Activated T-cell treated with anti-CD3 and anti-CD28 coated beads for 24 hours (primary cell): ENCODE results near the gene SASS6.

Source experiments
- DNase-seq: peaks from one replicate; pipeline ENCODE4 v3.0.0-alpha.2; 2020; ENCODE audit warnings: low read depth

The SASS6 gene

GRCh38 chr1:100132566-100133477, at the start of gene SASS6, which contains the start of gene TRMT13:
TSS of gene SASS6 (minus strand) at chr1:100132930. CDS start at chr1:100132814, 116 bp downstream.
TSS of gene TRMT13 (plus strand) at chr1:100133163. CDS start at chr1:100133169, 6 bp downstream.
- peak; percentile 89 for DNase-seq

- DNase-seq, result no peak
Observed at GRCh38 chr1:100178091-100178490, 45.4 kb upstream of the SASS6 start, which contains the start of gene LRRC39. TSS of gene LRRC39 (minus strand) at chr1:100178256. CDS start at chr1:100168516, 9,740 bp downstream.

GRCh38 chr1:100177295-100178041, 44.7 kb upstream of the SASS6 start:
- DNase-seq, result no peak

GRCh38 chr1:100168051-100168450, 35.3 kb upstream of the SASS6 start:
- no peak for DNase-seq

GRCh38 chr1:100164702-100165101, 32.0 kb upstream of the SASS6 start:
- DNase-seq, result no peak

GRCh38 chr1:100164216-100164615, 31.5 kb upstream of the SASS6 start:
- DNase-seq, result no peak

- DNase-seq, result no peak
Observed at GRCh38 chr1:100162881-100163280, 30.2 kb upstream of the SASS6 start.

- DNase-seq, result no peak
Observed at GRCh38 chr1:100152271-100152670, 19.5 kb upstream of the SASS6 start.

GRCh38 chr1:100151679-100152078, 18.9 kb upstream of the SASS6 start:
- no peak for DNase-seq

GRCh38 chr1:100147875-100148274, 15.1 kb upstream of the SASS6 start:
- DNase-seq, result no peak

- no peak for DNase-seq
Observed at GRCh38 chr1:100146958-100147357, 14.2 kb upstream of the SASS6 start.

- DNase-seq, result no peak
Observed at GRCh38 chr1:100145116-100145515, 12.4 kb upstream of the SASS6 start.

- DNase-seq, result no peak
Observed at GRCh38 chr1:100142343-100142742, 9.6 kb upstream of the SASS6 start.

GRCh38 chr1:100141192-100141591, 8.5 kb upstream of the SASS6 start:
- DNase-seq, result no peak

- no peak for DNase-seq
Observed at GRCh38 chr1:100137602-100138001, 4.9 kb upstream of the SASS6 start.

GRCh38 chr1:100134872-100135271, 2.1 kb upstream of the SASS6 start:
- no peak for DNase-seq

- no peak for DNase-seq
Observed at GRCh38 chr1:100131623-100132022, 1.1 kb downstream of the SASS6 start.

- DNase-seq, result no peak
Observed at GRCh38 chr1:100130552-100131077, 2.1 kb downstream of the SASS6 start.

GRCh38 chr1:100127226-100127625, 5.5 kb downstream of the SASS6 start:
- no peak for DNase-seq

GRCh38 chr1:100122177-100122576, 10.6 kb downstream of the SASS6 start:
- DNase-seq, result no peak

GRCh38 chr1:100115524-100115923, 17.2 kb downstream of the SASS6 start:
- no peak for DNase-seq

- no peak for DNase-seq
Observed at GRCh38 chr1:100109554-100110066, 23.1 kb downstream of the SASS6 start.
